ENCODE measurements around the gene RAET1E.
"Not testable (repeated sequence)": the region's sequence is repeated elsewhere in the genome, so short reads cannot be mapped to it uniquely, and the experiment has no call there.

Gene RAET1E

DNA sequence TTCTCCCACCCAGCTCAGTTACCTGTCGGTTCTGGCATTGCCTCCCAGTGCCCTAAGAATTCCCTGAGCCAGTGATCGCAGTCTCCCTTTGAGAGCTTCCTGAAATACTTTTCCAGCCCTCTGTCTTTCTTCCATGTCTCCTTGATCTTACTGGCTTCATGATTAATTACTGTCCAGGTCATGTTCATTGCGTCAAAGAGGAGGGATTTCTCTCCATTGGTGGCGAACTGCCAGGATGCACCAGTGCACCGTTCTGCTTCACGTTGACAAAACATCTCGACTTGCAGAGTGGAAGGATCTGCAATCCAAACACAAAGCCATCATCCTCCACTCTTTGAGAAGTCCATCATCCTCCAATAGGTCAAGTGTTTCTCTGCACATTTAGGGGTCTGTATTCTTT, 8.6 kb downstream of the RAET1E start:
- DNase-seq (ENCODE audit: low spot score): no peak

DNA sequence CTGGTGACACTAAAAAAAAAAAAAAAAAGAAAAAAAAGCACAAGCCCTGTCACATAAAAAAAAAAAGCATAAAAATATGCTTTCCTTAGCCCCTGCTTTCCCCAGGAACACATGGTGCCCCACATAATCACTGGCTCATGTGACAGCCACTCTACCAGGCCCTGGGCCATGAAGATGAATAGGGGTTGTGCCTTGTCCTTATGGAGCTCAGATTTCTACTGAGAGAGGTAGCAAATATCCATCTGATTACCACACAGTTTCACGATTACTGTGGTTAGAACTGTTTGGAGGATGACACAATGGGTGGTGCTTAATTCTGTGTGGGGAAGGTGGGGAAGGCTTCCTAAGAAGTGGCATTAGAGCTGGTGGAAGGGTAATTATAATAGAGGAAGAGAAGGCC, 9.3 kb downstream of the RAET1E start:
- no peak for DNase-seq (ENCODE audit: low spot score)

DNA sequence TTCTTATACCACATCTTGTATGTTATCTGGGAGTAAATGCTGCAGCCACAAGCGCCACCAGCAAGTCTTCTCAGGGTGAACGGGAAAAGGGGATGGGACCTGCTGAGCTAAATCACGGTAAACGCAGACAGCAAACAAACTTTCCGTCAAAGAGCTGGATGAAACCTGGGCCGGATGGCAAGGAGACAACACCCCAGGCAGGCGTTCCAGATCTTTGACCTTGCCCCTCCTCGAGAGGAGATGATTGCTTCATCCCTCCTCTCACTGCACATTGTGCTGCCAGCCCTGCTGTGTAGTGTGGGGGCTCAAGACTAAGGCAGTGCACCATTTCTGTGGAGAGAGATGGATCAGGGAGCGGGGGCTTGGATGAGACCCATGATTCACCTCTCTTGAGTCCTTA, 9.8 kb downstream of the RAET1E start:
- DNase-seq (ENCODE audit: low spot score): no peak

DNA sequence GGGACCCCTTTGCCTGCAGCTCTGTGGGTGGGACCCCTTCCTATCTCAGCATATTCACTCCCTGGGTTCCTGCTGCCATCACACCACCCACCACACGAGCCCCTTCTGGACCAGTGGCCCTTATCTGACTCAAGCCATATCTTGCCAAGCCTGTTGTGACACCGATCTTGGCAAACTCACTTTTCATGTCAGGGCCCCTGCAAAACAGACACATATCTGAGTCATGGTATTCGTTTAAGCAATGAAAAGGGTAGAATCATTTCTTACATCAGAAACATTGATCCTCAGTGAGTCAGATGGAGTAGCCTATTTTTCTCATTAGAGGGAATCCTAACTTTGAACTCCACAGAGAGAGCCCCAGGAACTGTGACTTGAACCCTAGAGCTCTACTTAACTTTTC, 10.6 kb downstream of the RAET1E start:
- DNase-seq (ENCODE audit: low spot score): no peak

DNA sequence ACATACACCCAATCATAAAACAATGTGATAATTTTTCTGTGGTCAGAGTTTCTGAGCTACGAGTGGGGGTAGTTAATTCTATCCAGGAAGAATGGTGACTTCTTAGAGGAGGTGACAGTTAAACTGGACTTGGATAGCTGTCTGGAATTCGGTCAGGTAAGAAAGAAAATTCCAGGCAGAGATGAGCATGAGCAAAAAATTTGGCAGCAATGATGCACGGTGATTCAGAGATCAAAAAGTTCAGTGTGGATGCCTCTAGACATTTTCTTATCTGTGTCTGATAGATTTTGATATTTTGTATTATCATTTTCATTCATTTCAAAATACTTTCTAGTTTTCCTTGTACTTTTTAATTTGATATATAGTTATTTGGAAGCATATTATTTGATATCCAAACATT, 12.0 kb downstream of the RAET1E start:
- DNase-seq (ENCODE audit: low spot score): no peak

DNA sequence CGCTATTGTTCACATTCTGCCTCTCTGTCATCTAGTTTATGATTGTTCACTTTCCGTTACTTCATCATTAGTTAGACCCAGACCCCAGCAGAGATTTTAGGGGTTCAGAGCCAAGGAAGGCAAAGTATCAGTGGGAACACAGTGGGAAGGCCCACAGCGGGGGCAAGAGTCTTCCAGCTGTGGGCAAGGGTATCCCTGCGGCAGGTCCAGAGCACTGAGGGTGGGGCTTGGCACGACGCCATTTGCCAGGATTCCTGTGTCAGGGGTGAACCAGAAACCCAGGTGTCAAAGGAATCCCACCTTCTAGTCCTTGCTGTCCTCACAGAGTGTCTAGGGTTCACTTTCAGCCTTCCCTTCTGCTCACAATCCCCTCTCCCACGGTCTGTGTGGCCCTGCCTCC, 13.3 kb downstream of the RAET1E start:
- no peak for DNase-seq (ENCODE audit: low spot score)

DNA sequence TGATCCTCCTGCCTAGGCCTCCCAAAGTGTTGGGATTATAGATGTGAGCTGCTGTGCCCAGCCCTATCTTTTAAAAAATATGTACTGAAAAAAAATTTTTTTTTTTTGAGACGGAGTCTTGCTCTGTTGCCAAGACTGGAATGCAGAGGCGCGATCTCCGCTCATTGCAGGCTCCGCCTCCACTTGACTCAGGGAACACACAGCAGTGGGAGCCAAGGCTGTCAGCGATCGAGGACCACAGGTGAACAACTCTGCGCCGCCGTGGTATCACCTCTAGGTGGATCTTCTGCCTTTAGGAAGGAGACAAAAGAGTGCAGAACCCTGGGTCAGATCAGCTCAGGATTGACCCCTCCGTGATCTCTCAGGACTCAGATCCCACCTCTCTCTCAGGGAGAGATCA, 13.7 kb downstream of the RAET1E start:
- no peak for DNase-seq (ENCODE audit: low spot score)

DNA sequence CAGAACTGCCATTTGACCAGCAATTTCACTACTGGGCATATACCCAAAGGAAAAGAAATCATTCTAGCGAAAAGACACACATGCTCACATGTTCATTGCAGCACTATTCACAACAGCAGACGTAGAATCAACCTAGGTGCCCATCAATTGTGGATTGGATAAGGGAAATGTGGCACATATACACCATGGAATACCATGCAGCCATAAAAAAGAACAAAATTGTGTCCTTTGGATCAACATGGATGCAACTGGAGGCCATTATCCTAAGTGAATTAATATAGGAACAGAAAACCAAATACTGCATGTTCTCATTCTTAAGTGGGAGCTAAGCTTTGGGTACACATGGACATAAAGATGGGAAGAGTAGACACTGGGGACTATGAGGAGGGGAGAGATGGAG, 16.1 kb downstream of the RAET1E start:
- no peak for DNase-seq (ENCODE audit: low spot score)

DNA sequence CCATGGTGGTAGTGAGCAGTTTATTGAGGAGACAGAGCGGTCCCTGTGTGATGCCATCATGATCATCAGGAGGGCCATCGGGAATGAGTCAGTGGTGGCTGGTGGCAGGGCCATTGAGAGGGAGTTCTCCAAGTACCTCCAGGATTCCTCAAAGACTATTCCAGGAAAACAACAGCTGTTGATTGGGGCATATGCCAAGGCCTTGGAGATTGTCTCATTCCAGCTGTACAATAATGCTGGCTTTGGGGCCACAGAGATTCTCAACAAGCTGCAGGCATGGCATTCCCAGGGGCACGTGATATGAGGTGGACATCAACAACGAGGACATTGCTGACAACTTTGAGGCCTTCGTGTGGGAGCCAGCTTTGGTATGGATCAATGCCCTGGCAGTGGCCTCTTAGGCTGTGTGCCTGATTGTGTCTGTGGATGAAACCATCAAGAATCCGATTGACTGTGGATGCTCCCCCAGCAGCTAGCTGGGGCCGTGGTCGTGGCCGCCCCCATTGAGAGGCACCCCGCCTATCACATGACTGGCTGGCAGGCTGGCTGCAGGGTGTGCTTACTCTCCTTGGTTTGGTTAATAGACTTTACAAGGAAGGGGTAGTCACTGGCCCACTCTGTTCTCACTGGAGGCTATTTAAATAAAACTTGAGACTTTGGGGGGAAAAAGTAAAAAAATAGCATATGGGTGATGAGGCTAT, 16.7 kb downstream of the RAET1E start:
- DNase-seq (ENCODE audit: low spot score): no peak

DNA sequence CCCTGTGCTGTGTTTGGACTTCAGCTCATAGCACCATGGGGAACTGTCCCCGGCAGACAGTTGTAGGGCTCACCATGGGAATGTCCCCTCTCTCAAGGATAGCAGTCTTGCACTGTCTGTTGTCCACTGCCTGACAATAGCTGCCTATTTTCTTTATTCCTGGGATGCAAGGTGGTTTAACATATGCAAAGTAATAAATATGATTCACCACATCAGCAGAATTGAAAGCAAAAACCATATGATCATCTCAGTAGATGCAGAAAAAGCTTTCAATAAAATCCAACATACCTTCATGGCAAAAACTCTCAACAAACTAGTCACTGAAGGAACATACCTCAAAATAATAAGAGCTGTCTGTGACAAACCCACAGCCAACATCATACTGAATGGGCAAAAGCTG, 20.3 kb downstream of the RAET1E start:
- no peak for DNase-seq (ENCODE audit: low spot score)

DNA sequence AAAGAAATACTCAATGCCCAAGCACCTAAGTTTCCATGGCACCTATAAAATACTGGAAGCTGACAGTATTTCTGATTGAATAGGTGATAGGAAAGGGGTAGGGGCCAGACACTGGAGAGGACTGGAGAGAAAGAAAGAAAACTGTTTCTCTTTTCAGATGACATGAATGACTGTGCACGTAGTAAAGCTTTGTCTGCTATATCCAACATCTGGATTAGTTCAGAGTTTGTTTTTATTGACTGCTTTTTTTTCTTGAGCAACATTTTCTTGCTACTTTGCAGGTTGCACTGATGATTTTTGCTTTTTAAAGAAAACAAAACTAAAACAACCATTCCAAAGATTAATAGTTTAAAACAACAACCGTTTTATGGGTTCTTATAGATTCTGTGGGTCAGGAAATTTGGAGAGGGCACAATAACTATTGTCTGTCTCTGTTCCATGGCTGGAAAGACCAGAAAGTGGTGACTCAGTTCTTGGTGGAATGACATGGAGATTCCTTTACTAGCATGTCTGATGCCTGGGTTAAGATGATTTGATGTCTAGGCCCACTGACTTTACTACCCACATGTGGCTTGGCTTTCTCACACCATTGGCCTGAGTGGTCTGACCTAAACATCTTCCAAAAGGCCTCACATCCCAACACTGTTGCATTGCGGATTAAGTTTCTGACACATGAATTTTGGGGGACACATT, 21.5 kb downstream of the RAET1E start:
- no peak for DNase-seq (ENCODE audit: low spot score)

DNA sequence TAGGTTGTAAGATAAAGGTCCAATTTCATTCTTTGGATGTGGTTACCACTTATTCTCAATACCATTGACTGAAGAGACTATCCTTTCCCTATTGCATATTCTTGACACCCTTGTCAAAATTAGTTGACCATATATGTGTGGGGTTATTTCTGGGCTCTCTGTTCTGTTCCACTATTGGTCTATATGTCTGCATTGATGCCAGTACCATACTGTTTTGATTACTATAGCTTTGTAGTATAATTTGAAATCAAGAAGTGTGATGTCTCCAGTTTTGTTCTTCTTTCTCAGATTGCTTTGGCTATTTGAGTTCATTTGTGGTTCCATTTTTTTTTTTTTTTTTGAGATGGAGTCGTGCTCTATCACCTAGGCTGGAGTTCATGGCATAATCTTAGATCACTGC, 25.7 kb downstream of the RAET1E start:
- DNase-seq (ENCODE audit: low spot score): no peak

DNA sequence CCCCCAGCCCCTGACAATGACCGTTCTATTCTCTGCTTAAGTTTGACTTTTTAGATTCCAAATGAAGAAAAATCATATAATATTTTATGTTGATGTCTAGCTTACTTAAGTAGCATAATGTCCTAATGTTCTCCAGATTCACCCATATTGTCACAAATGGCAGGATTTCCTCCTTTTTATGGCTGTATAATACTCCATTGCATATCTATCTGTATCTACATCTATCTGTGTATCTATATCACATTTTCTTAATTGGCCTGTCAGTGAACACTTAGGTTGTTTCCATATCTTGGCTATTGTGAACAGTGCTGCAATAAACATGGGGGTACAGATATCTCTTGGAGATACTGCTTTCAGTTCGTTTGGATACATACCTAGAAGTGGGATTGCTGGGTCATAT, 26.7 kb downstream of the RAET1E start:
- no peak for DNase-seq (ENCODE audit: low spot score)

DNA sequence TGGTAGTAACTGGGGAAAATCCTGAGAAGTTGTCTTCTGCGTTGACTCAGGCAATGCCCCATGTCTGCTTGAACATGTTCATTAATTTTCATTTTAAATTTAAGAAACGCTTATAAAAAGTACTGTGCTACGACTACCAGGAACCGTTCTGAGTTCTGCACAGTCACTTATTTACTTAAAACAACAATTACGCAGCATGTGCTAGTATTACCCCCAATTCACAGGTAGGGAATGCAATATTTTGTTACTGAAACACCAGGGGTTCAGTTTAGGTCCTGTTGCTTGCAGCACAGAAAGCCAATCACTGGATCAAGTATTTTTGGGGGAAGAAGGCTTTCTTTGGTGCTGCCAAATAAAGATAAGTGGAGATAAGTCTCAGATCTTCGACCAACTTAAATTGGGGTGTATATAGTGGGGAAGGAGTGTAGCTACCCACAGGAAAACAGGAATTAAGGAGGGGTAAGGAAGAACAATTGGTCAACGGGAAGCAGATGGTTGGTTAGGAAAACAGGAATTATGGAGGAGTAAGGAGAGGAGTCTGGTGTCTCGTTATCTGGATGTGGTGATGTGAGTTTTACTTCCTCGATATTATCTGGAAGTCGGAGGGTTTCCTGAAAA, 28.5 kb downstream of the RAET1E start:
- DNase-seq (ENCODE audit: low spot score): no peak

DNA sequence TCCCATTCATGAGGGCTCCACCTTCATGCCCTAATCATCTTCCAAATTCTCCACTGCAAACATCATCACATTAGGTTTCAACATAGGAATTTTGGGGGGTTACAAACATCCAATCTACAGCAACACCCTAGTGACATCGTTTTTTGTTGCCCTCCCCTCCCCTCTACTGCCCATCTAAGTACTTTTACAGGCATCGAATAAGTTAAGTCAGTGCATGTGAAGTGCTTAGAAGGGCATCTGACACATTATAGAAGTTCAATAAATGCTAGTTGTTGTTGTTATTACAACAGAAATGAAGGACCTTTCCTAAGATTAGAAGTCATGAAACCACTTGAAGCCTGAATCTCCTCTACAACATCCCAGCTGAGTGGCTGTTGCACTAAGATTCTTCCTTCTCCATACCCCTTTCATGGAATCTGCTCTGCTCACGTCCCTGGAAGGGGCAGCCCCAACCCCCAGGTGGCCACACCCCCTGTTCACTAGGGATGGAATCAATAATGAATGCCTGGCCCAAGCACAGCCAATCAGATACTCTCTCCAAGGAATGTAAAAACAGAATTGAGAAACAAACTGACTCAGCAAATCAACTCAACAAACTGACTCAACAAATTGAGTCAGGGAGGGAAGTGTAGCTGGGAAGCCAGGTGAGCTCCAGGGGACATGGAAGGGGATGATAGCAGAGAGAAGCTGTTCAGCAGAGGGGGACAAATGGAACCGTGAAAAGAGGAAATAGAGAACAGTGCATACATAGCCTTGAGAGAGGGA, 29.9 kb downstream of the RAET1E start:
- no peak for DNase-seq (ENCODE audit: low spot score)

DNA sequence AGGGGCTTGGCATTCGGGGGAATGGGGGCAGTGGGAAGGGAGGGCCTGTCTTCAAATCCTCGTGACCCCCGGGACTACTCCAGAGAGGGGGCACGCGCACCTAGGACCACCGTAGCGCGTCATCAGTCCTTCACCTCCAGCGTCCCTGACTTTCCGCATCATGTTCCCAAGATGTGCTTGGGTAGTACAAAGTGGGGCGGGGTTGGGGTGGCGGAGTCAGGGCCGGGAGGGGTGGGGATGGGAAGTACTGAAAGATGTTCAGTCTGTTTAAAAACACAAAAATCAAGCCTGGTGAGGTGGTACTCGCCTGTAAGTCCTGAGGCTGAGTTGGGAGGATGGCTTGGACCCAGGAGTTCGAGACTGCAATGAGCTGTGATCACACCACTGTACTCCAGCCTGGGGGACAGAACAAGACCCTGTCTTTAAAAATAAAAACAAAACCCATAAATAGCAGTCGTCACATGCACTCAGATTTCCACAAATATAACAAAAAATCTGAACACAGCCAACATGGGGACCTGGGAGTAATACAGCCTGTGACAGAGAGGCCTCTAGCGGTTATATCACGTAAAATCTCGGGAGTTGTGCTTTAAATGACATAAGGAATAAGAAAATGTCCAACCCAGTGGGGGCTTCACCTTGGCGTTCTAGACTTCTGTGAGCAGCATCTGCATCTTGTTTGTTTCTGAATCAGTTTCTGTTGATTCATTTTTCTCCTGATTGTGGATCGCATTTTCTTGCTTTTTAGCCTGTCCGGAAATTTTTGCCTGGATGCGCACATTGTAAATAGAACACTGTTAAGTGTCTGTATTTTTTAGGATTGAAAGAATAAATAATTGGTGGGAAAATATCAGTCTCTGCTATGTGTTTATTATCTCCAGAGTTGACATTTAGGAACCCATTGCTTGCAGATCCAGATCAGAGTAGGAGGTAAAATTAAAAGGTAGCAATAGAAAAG, 33.1 kb downstream of the RAET1E start:
- peak; percentile 47 for DNase-seq (ENCODE audit: low spot score)

DNA sequence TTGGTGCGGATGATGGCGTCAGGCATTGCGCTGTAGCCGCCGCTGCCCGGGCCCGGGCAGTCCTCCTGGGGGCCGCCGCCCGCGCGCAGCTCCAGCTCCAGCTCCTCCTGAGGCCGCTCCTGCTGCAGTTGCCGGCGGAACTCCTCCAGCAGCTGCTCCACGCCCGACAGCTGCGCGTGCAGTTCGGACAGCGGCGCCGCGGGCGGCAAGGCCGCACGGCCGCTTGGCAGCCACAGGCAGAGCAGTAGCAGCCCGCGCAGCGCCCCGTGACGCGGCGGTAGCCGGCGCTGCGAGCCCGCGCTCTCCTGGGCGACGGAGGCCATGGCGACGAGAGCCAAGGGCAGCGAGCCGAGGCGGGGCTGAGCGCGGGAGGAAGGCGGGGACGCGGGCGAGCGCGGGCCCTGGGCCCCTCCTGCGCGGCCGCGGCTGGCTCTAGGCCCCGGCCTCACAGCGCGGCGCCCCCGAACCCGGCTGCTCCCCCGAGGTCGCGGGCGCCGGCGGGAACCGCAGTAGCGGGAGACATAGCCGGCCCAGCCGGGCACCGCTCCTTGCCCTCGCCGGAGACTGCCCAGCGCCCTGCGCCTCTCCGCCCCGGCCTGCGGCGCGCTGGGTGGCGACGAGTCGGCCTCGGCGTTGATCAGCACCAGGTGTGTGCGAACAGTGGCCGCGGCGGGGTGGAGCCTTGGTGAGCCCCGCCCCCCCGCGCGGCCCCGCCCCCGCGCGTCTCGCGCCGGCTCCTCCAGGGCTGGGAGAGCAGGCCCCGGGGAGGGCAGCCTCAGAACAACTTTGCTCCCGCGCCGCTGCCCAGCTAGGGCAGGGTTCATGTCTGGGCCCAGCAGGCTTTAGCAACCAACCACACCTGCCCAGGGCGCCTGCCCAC, 34.0 kb downstream of the RAET1E start, which contains the start of gene LRP11:
LRP11 (minus strand) TSS at position 662 of the 880 bp plus-strand sequence; CDS start at position 323, 339 bp downstream.
- peak; percentile 78 for DNase-seq (ENCODE audit: low spot score)

DNA sequence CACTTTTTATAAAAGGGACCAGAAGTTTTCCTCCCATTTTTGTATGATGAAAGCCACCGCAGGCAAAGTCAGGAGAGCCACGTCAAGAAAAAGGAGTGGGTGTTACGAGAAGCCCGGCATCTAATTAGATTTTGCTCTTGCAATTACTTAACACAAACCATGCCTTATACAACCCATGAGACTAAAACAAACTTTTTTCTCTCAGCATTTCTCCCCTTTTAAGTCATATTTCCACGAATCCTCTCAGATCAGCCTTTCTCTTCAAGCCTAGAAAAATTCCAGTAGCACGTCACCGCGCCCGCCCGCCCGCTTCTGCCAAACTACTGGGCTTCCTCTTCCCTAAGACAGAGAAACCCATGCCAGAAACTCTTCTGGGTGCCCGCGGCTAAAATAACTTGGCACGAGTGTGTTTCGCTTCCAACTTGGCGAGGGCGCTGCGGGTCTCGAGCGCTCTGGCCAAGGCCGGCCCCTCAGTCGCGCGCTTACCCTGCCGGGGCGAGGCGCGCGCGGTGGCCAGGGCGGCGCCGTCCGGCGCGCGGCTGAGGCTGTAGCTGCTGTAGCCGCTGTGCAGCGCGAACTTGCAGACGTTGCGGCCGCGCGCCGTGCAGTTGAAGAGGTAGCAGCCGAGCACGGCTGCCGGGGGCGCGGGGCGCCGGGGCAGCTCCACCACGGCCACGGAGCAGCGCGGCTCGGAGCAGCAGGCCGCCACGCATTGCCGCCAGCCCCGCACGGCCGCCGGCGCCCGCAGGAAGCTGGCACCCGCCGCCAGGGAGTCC, 34.8 kb downstream of the RAET1E start:
- DNase-seq (ENCODE audit: low spot score): no peak

DNA sequence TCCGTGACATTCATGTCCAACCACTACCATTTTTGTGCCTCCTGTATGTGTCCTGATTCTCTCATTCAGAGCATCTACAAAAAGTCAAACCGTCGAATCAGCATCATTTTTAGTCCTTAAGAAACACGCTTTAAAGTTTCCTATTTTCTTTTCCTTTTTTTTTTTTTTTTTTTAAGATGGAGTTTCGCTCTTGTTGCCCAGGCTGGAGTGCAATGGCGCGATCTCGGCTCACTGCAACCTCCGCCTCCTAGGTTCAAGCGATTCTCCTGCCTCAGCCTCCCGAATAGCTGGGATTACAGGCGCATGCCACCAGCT, 35.5 kb downstream of the RAET1E start:
- not testable (repeated sequence) for DNase-seq (ENCODE audit: low spot score)

All from CD4-positive, alpha-beta T cell treated with Interleukin-6 at 100 ng/mL for 8 hours (primary cell).